ENCODE results near the gene GRAMD1C. TPM values are rescaled to one million over a fixed set of nuclear protein-coding genes. Genes with fewer than 3 reads are reported as not detected.

GRAMD1C gene
- total and polyA plus RNA-seq, 9 donors, result 0.35 to 10.7 (median 1.8) TPM

GRCh38 chr3:113819866-113820265, 18.7 kb upstream of the GRAMD1C start:
- no peak for DNase-seq
- Histone ChIP-seq H3K27me3 (no peaks in the 10 kb centered on the region), H3K4me3 (no peak overlapping the region), H3K9me3 (no peaks in the 10 kb centered on the region), H3K27ac (no peak overlapping the region), H3K4me1 (ENCODE audit: insufficient read depth) (no peaks in the 10 kb centered on the region), H3K36me3 (no peaks in the 10 kb centered on the region)
- intact Hi-C loops (cut with DNase I), result no loop called here
- TF ChIP-seq POLR2A (IDR thresholded peaks at IDR 0.05) (no peak), EP300 (IDR thresholded peaks at IDR 0.05) (no peak)
- TF ChIP-seq, protein P1, sequence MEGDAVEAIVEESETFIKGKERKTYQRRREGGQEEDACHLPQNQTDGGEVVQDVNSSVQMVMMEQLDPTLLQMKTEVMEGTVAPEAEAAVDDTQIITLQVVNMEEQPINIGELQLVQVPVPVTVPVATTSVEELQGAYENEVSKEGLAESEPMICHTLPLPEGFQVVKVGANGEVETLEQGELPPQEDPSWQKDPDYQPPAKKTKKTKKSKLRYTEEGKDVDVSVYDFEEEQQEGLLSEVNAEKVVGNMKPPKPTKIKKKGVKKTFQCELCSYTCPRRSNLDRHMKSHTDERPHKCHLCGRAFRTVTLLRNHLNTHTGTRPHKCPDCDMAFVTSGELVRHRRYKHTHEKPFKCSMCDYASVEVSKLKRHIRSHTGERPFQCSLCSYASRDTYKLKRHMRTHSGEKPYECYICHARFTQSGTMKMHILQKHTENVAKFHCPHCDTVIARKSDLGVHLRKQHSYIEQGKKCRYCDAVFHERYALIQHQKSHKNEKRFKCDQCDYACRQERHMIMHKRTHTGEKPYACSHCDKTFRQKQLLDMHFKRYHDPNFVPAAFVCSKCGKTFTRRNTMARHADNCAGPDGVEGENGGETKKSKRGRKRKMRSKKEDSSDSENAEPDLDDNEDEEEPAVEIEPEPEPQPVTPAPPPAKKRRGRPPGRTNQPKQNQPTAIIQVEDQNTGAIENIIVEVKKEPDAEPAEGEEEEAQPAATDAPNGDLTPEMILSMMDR (IDR thresholded peaks at IDR 0.05), result no peak
- 75 to 89% (median 78%) methylated on average over 3 of the region's 3 CpGs for WGBS, 3 donors

GRCh38 chr3:113825090-113825489, 13.5 kb upstream of the GRAMD1C start:
- Histone ChIP-seq H3K27me3 (no peaks in the 10 kb centered on the region), H3K4me1 (ENCODE audit: insufficient read depth) (no peaks in the 10 kb centered on the region), H3K27ac (no peak overlapping the region), H3K9me3 (no peaks in the 10 kb centered on the region), H3K36me3 (no peaks in the 10 kb centered on the region), H3K4me3 (no peak overlapping the region)
- TF ChIP-seq POLR2A (IDR thresholded peaks at IDR 0.05), result no peak
- TF ChIP-seq, protein P1 (IDR thresholded peaks at IDR 0.05), result no peak
- intact Hi-C loops (cut with DNase I), result loop anchor here in 1 of 4 donors (5.0 kb wide), 1 partner anchor 853 kb away; no protein-coding TSS in a partner anchor
- DNase-seq, result no peak
- WGBS, 3 donors, result 73 to 86% (median 76%) methylated on average over 2 of the region's 2 CpGs

DNA sequence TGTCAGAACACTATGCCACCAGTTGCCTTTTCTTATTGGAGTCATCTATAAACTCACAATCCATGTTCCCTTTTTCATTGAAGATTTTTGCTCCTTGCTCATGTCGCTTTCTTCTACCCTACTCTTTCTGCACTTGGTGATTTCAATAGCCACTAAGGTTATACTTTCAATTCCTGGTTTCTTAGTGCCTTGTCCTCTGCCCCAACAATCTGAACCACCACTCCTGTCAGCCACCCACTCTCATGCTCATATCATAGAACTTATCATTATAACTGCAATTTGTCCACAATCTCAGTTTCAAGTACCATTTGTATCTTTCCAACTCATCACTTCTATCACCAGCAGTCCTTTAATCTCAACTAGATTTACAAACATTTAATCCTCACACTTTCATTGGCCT, 10.0 kb upstream of the GRAMD1C start:
- Histone ChIP-seq H3K4me3 (no peak overlapping the region), H3K9me3 (no peaks in the 10 kb centered on the region), H3K27me3 (no peaks in the 10 kb centered on the region), H3K36me3 (no peaks in the 10 kb centered on the region), H3K4me1 (ENCODE audit: insufficient read depth) (no peaks in the 10 kb centered on the region), H3K27ac (no peak overlapping the region)
- TF ChIP-seq, protein P1 (IDR thresholded peaks at IDR 0.05), result no peak
- TF ChIP-seq EP300 (IDR thresholded peaks at IDR 0.05), result no peak
- TF ChIP-seq POLR2A (IDR thresholded peaks at IDR 0.05), result no peak
- WGBS, 3 donors, result 92 to 98% (median 95%) methylated on average over 1 of the region's 1 CpG
- intact Hi-C loops (cut with DNase I), result loop anchor here in 1 of 4 donors (5.0 kb wide), 1 partner anchor 856 kb away; no protein-coding TSS in a partner anchor
- no peak for DNase-seq

GRCh38 chr3:113829576-113830354, 8.8 kb upstream of the GRAMD1C start:
- intact Hi-C loops (cut with DNase I), result loop anchor here in 2 of 4 donors (5.0 to 10.0 kb wide), 3 partner anchors 85 to 1622 kb away; no protein-coding TSS in a partner anchor
- no peak overlapping the region for H3K4me3 ChIP-seq
- no peak for TF ChIP-seq EP300 (IDR thresholded peaks at IDR 0.05)
- TF ChIP-seq, protein P1 (IDR thresholded peaks at IDR 0.05), result no peak
- TF ChIP-seq POLR2A (IDR thresholded peaks at IDR 0.05), result no peak
- no peaks in the 10 kb centered on the region for H3K4me1 ChIP-seq (ENCODE audit: insufficient read depth)
- no peaks in the 10 kb centered on the region for H3K27me3 ChIP-seq
- H3K36me3 ChIP-seq, result no peaks in the 10 kb centered on the region
- DNase-seq, result no peak
- H3K9me3 ChIP-seq, result no peaks in the 10 kb centered on the region
- 84 to 86% (median 85%) methylated on average over 10 of the region's 10 CpGs for WGBS, 3 donors
- H3K27ac ChIP-seq, result no peak overlapping the region

All from ovary (tissue), 9 donors.